Right lobe of liver (tissue), 4 donors: Measurements from ENCODE around the gene FMN2.

Experiments
- CTCF ChIP-seq, 4 donors: fragments of 200-600 bp in 3 of 4; fragments of 450-650 bp in 1 of 4; IDR thresholded peaks; one replicate each; pipeline versions ENCODE4 v1.5.1 to v1.8.0; 2016 to 2022; ENCODE audit warnings: antibody characterized with exemption in 4 of 4, mild to moderate bottlenecking in 2 of 4
- POLR2A ChIP-seq: fragments of 450-650 bp; IDR thresholded peaks from one replicate; pipeline ENCODE4 v1.6.1; 2017; ENCODE audit warnings: antibody characterized with exemption, mild to moderate bottlenecking
- donor health status: DM: no; HTN: no; CAD: no.
- donor health status: DM: no; HTN: no; CAD: no.
- donor health status: DM: no; HTN: yes; CAD: no.

GRCh38 chr1:240508950-240509349 is 417.3 kb downstream of the FMN2 start:
- TF ChIP-seq CTCF (IDR thresholded peaks at IDR 0.05) (no peak), POLR2A (no peak)
